ENCODE data around the gene EPHA10. TPM values are rescaled to one million over a fixed set of nuclear protein-coding genes. Genes with fewer than 3 reads are reported as not detected.

Gene EPHA10
- total and polyA plus RNA-seq, 2 donors from 2014 or later = 0.88 TPM; not detected in 1

GRCh38 chr1:37672136-37672870 lies 92.6 kb downstream of the EPHA10 start:
- no peaks in the 10 kb centered on the region for H3K36me3 ChIP-seq (ENCODE audit: control insufficient read depth in 2 of 3, insufficient read depth in 3 of 3, low read length in 3 of 3)
- FAIRE-seq (no peak), DNase-seq (peak in 1 of 5 donors; percentile 27)
- intact Hi-C loops (cut with DNase I) = no loop called here
- H3K4me3 ChIP-seq (ENCODE audit: low read length in 3 of 3) = no peak overlapping the region
- H3K27me3 ChIP-seq (ENCODE audit: control insufficient read depth, insufficient read depth, low read length) = peaks cover 4% of the 10 kb centered on the region
- H3K9me3 ChIP-seq (ENCODE audit: control insufficient read depth in 2 of 3, insufficient read depth in 1 of 3, low read length in 3 of 3) = no peaks in the 10 kb centered on the region
- no peak overlapping the region for H3K9ac ChIP-seq (ENCODE audit: low read length in 3 of 3)
- TF ChIP-seq CTCF (IDR thresholded peaks at IDR 0.05; ENCODE audit: borderline replicate concordance, extremely low read depth, insufficient read depth) = no peak
- no peak overlapping the region for H3K27ac ChIP-seq (ENCODE audit: low read depth in 2 of 2, low read length in 2 of 2)
- no peaks in the 10 kb centered on the region for H3K4me1 ChIP-seq (ENCODE audit: control insufficient read depth in 2 of 3, insufficient read depth in 2 of 3, low read depth in 1 of 3, low read length in 3 of 3)

- Histone ChIP-seq H3K4me3 (ENCODE audit: low read length in 3 of 3) (no peak overlapping the region), H3K4me1 (ENCODE audit: control insufficient read depth in 2 of 3, insufficient read depth in 2 of 3, low read depth in 1 of 3, low read length in 3 of 3) (no peaks in the 10 kb centered on the region), H3K27ac (ENCODE audit: low read depth in 2 of 2, low read length in 2 of 2) (no peak overlapping the region), H3K27me3 (ENCODE audit: control insufficient read depth, insufficient read depth, low read length) (peaks cover 4% of the 10 kb centered on the region), H3K9me3 (ENCODE audit: control insufficient read depth in 2 of 3, insufficient read depth in 1 of 3, low read length in 3 of 3) (no peaks in the 10 kb centered on the region), H3K36me3 (ENCODE audit: control insufficient read depth in 2 of 3, insufficient read depth in 3 of 3, low read length in 3 of 3) (no peaks in the 10 kb centered on the region), H3K9ac (ENCODE audit: low read length in 3 of 3) (no peak overlapping the region)
- FAIRE-seq = no peak
- TF ChIP-seq CTCF (IDR thresholded peaks at IDR 0.05; ENCODE audit: borderline replicate concordance, extremely low read depth, insufficient read depth) = no peak
- intact Hi-C loops (cut with DNase I) = no loop called here
- DNase-seq = no peak
Observed at GRCh38 chr1:37671261-37671660, 93.7 kb downstream of the EPHA10 start.

GRCh38 chr1:37670133-37670532 lies 94.8 kb downstream of the EPHA10 start:
- H3K4me3 ChIP-seq (ENCODE audit: low read length in 3 of 3) = no peak overlapping the region

More at GRCh38 chr1:37670133-37670532, 94.8 kb downstream of the EPHA10 start:
- peaks cover 4% of the 10 kb centered on the region for H3K27me3 ChIP-seq (ENCODE audit: control insufficient read depth, insufficient read depth, low read length)
- H3K9ac ChIP-seq (ENCODE audit: low read length in 3 of 3) = no peak overlapping the region
- no peak for FAIRE-seq
- H3K36me3 ChIP-seq (ENCODE audit: control insufficient read depth in 2 of 3, insufficient read depth in 3 of 3, low read length in 3 of 3) = no peaks in the 10 kb centered on the region
- H3K27ac ChIP-seq (ENCODE audit: low read depth in 2 of 2, low read length in 2 of 2) = no peak overlapping the region
- H3K4me1 ChIP-seq (ENCODE audit: control insufficient read depth in 2 of 3, insufficient read depth in 2 of 3, low read depth in 1 of 3, low read length in 3 of 3) = no peaks in the 10 kb centered on the region
- DNase-seq = no peak
- intact Hi-C loops (cut with DNase I) = no loop called here
- no peak for TF ChIP-seq CTCF (IDR thresholded peaks at IDR 0.05; ENCODE audit: borderline replicate concordance, extremely low read depth, insufficient read depth)
- H3K9me3 ChIP-seq (ENCODE audit: control insufficient read depth in 2 of 3, insufficient read depth in 1 of 3, low read length in 3 of 3) = no peaks in the 10 kb centered on the region
